Measurements from ENCODE around the gene GRIN2A.

Gene GRIN2A

GRCh38 chr16:10169904-10170410, 12.3 kb downstream of the GRIN2A start:
- Histone ChIP-seq H2BK5ac (ENCODE audit: low read depth, low read length, poor library complexity, severe bottlenecking) (no peak overlapping the region), H2BK120ac (ENCODE audit: low read depth, low read length) (no peak overlapping the region), H3K36me3 (ENCODE audit: control insufficient read depth in 1 of 2, insufficient read depth in 2 of 2, low read depth in 1 of 2, low read length in 2 of 2) (no peaks in the 10 kb centered on the region), H2BK15ac (ENCODE audit: low read depth, poor library complexity, severe bottlenecking) (no peak overlapping the region), H2AK5ac (ENCODE audit: low read length, severe bottlenecking) (no peak overlapping the region), H3K79me1 (replicated peaks; ENCODE audit: low read length, poor library complexity, severe bottlenecking) (no peaks in the 10 kb centered on the region), H3K14ac (ENCODE audit: low read length in 2 of 2) (no peak overlapping the region), H3K4me3 (ENCODE audit: insufficient read depth in 1 of 2, low read depth in 1 of 2, low read length in 2 of 2) (no peak overlapping the region), H2AFZ (ENCODE audit: low read depth, low read length) (no peak overlapping the region), H3K9me3 (ENCODE audit: control insufficient read depth, low read length) (no peaks in the 10 kb centered on the region), H3K18ac (ENCODE audit: low read depth in 1 of 2, low read length in 2 of 2) (no peak overlapping the region), H3K27ac (ENCODE audit: low read length, poor library complexity, severe bottlenecking) (no peak overlapping the region), H3K27me3 (ENCODE audit: control insufficient read depth in 1 of 2, insufficient read depth in 1 of 2, low read length in 2 of 2) (no peaks in the 10 kb centered on the region), H3K23ac (ENCODE audit: low read length in 2 of 2) (no peak overlapping the region), H3K4ac (ENCODE audit: low read depth in 1 of 2, low read length in 2 of 2) (no peak overlapping the region), H4K91ac (ENCODE audit: low read length) (no peak overlapping the region), H2BK12ac (ENCODE audit: low read length in 2 of 2) (no peak overlapping the region), H3K4me1 (ENCODE audit: control insufficient read depth, insufficient read depth, low read depth, low read length) (no peaks in the 10 kb centered on the region), H4K8ac (ENCODE audit: low read length) (no peak overlapping the region), H3K9ac (ENCODE audit: low read length) (no peak overlapping the region), H3K4me2 (ENCODE audit: low read length, poor library complexity, severe bottlenecking) (no peak overlapping the region)
- no peak for DNase-seq
- 83% methylated on average over 2 of the region's 2 CpGs for WGBS

DNA sequence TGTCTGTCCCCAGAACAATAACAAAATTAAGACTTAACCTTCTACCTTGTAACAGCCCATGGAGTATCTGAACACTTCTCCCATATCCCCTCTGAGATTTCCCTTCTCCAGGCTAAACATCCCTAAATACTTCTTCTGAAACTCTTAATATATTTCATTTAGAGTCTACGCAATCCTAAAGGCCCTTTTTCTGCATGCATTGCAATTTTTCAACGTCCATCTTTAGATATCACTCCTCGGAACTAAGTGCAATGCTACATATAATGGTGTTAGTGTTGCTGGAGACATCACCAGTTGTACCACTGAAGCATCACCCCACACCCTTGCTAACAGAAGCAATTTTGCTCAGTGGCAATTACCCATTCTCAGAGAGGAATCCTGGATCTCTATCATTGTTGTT, 13.2 kb downstream of the GRIN2A start:
- Histone ChIP-seq H3K18ac (ENCODE audit: low read depth in 1 of 2, low read length in 2 of 2) (no peak overlapping the region), H2AK5ac (ENCODE audit: low read length, severe bottlenecking) (no peak overlapping the region), H2AFZ (ENCODE audit: low read depth, low read length) (no peak overlapping the region), H3K79me1 (replicated peaks; ENCODE audit: low read length, poor library complexity, severe bottlenecking) (no peaks in the 10 kb centered on the region), H3K4me3 (ENCODE audit: insufficient read depth in 1 of 2, low read depth in 1 of 2, low read length in 2 of 2) (no peak overlapping the region), H2BK15ac (ENCODE audit: low read depth, poor library complexity, severe bottlenecking) (no peak overlapping the region), H3K14ac (ENCODE audit: low read length in 2 of 2) (no peak overlapping the region), H3K4me1 (ENCODE audit: control insufficient read depth, insufficient read depth, low read depth, low read length) (no peaks in the 10 kb centered on the region), H3K9me3 (ENCODE audit: control insufficient read depth, low read length) (no peaks in the 10 kb centered on the region), H3K23ac (ENCODE audit: low read length in 2 of 2) (no peak overlapping the region), H3K4me2 (ENCODE audit: low read length, poor library complexity, severe bottlenecking) (no peak overlapping the region), H3K9ac (ENCODE audit: low read length) (no peak overlapping the region), H2BK5ac (ENCODE audit: low read depth, low read length, poor library complexity, severe bottlenecking) (no peak overlapping the region), H2BK12ac (ENCODE audit: low read length in 2 of 2) (no peak overlapping the region), H3K36me3 (ENCODE audit: control insufficient read depth in 1 of 2, insufficient read depth in 2 of 2, low read depth in 1 of 2, low read length in 2 of 2) (no peaks in the 10 kb centered on the region), H2BK120ac (ENCODE audit: low read depth, low read length) (no peak overlapping the region), H3K27me3 (ENCODE audit: control insufficient read depth in 1 of 2, insufficient read depth in 1 of 2, low read length in 2 of 2) (no peaks in the 10 kb centered on the region), H4K91ac (ENCODE audit: low read length) (no peak overlapping the region), H3K27ac (ENCODE audit: low read length, poor library complexity, severe bottlenecking) (no peak overlapping the region), H4K8ac (ENCODE audit: low read length) (no peak overlapping the region), H3K4ac (ENCODE audit: low read depth in 1 of 2, low read length in 2 of 2) (no peak overlapping the region)
- WGBS = 100% methylated on average over 1 of the region's 3 CpGs
- DNase-seq = no peak

GRCh38 chr16:10168258-10168657, 14.0 kb downstream of the GRIN2A start:
- Histone ChIP-seq H2BK5ac (ENCODE audit: low read depth, low read length, poor library complexity, severe bottlenecking) (no peak overlapping the region), H3K18ac (ENCODE audit: low read depth in 1 of 2, low read length in 2 of 2) (no peak overlapping the region), H3K4me2 (ENCODE audit: low read length, poor library complexity, severe bottlenecking) (no peak overlapping the region), H4K91ac (ENCODE audit: low read length) (no peak overlapping the region), H2BK120ac (ENCODE audit: low read depth, low read length) (no peak overlapping the region), H4K8ac (ENCODE audit: low read length) (no peak overlapping the region), H2BK15ac (ENCODE audit: low read depth, poor library complexity, severe bottlenecking) (no peak overlapping the region), H3K4me1 (ENCODE audit: control insufficient read depth, insufficient read depth, low read depth, low read length) (no peaks in the 10 kb centered on the region), H3K9ac (ENCODE audit: low read length) (peak overlapping the region; percentile 37), H3K27ac (ENCODE audit: low read length, poor library complexity, severe bottlenecking) (no peak overlapping the region), H3K14ac (ENCODE audit: low read length in 2 of 2) (no peak overlapping the region), H3K9me3 (ENCODE audit: control insufficient read depth, low read length) (no peaks in the 10 kb centered on the region), H2AK5ac (ENCODE audit: low read length, severe bottlenecking) (no peak overlapping the region), H3K36me3 (ENCODE audit: control insufficient read depth in 1 of 2, insufficient read depth in 2 of 2, low read depth in 1 of 2, low read length in 2 of 2) (no peaks in the 10 kb centered on the region), H3K27me3 (ENCODE audit: control insufficient read depth in 1 of 2, insufficient read depth in 1 of 2, low read length in 2 of 2) (no peaks in the 10 kb centered on the region), H3K4me3 (ENCODE audit: insufficient read depth in 1 of 2, low read depth in 1 of 2, low read length in 2 of 2) (no peak overlapping the region), H3K4ac (ENCODE audit: low read depth in 1 of 2, low read length in 2 of 2) (no peak overlapping the region), H3K23ac (ENCODE audit: low read length in 2 of 2) (no peak overlapping the region), H2BK12ac (ENCODE audit: low read length in 2 of 2) (no peak overlapping the region), H3K79me1 (replicated peaks; ENCODE audit: low read length, poor library complexity, severe bottlenecking) (no peaks in the 10 kb centered on the region), H2AFZ (ENCODE audit: low read depth, low read length) (no peak overlapping the region)
- no peak for DNase-seq
- 93% methylated on average over 1 of the region's 1 CpG for WGBS

GRCh38 chr16:10165643-10166042, 16.6 kb downstream of the GRIN2A start:
- no peak overlapping the region for H4K8ac ChIP-seq (ENCODE audit: low read length)
- no peak overlapping the region for H3K4me2 ChIP-seq (ENCODE audit: low read length, poor library complexity, severe bottlenecking)
- no peak overlapping the region for H2BK120ac ChIP-seq (ENCODE audit: low read depth, low read length)
- H3K23ac ChIP-seq (ENCODE audit: low read length in 2 of 2) = no peak overlapping the region
- H3K4ac ChIP-seq (ENCODE audit: low read depth in 1 of 2, low read length in 2 of 2) = no peak overlapping the region
- no peak overlapping the region for H2BK5ac ChIP-seq (ENCODE audit: low read depth, low read length, poor library complexity, severe bottlenecking)
- H3K27ac ChIP-seq (ENCODE audit: low read length, poor library complexity, severe bottlenecking) = no peak overlapping the region
- H2BK12ac ChIP-seq (ENCODE audit: low read length in 2 of 2) = no peak overlapping the region
- H3K18ac ChIP-seq (ENCODE audit: low read depth in 1 of 2, low read length in 2 of 2) = no peak overlapping the region
- peaks cover 0 to 15% of the 10 kb centered on the region in 2 experiments for H3K27me3 ChIP-seq (ENCODE audit: control insufficient read depth in 1 of 2, insufficient read depth in 1 of 2, low read length in 2 of 2)
- no peaks in the 10 kb centered on the region for H3K4me1 ChIP-seq (ENCODE audit: control insufficient read depth, insufficient read depth, low read depth, low read length)
- H2AK5ac ChIP-seq (ENCODE audit: low read length, severe bottlenecking) = no peak overlapping the region
- no peak overlapping the region for H3K14ac ChIP-seq (ENCODE audit: low read length in 2 of 2)
- no peaks in the 10 kb centered on the region for H3K79me1 ChIP-seq (replicated peaks; ENCODE audit: low read length, poor library complexity, severe bottlenecking)
- no peak overlapping the region for H4K91ac ChIP-seq (ENCODE audit: low read length)
- no peak overlapping the region for H3K9ac ChIP-seq (ENCODE audit: low read length)
- no peak overlapping the region for H2BK15ac ChIP-seq (ENCODE audit: low read depth, poor library complexity, severe bottlenecking)
- no peak overlapping the region for H3K4me3 ChIP-seq (ENCODE audit: insufficient read depth in 1 of 2, low read depth in 1 of 2, low read length in 2 of 2)
- WGBS = 60% methylated on average over 1 of the region's 1 CpG
- DNase-seq = no peak
- no peaks in the 10 kb centered on the region for H3K9me3 ChIP-seq (ENCODE audit: control insufficient read depth, low read length)
- H3K36me3 ChIP-seq (ENCODE audit: control insufficient read depth in 1 of 2, insufficient read depth in 2 of 2, low read depth in 1 of 2, low read length in 2 of 2) = no peaks in the 10 kb centered on the region
- H2AFZ ChIP-seq (ENCODE audit: low read depth, low read length) = no peak overlapping the region
